HT1080 (cell line): ENCODE measurements around the gene GIT2. TPM values are rescaled to one million over a fixed set of nuclear protein-coding genes. Genes with fewer than 3 reads are reported as not detected.
"Not testable (repeated sequence)": the region's sequence is repeated elsewhere in the genome, so short reads cannot be mapped to it uniquely, and the experiment has no call there.

ENCODE experiments used
- DNase-seq: peaks from one replicate; pipeline ENCODE4 v3.0.0-alpha.2; 2015; ENCODE audit warnings: low read depth
- polyA plus RNA-seq, 2 experiments: library from polyadenylated mRNA; depleted of rRNA; stranded (reverse); fragments of >200 nt; gene quantifications; 2 replicates each; pipeline ENCODE4 v1.2.3, GENCODE V29; 2015
- total RNA-seq: library from RNA; depleted of rRNA; stranded (reverse); fragments of >200 nt; shearing (Covaris generic); gene quantifications from 2 replicates; pipeline ENCODE4 v1.2.3, GENCODE V29; 2014; rRNA removed

The GIT2 gene
- 19.7 and 25.0 TPM in 2 replicates for total RNA-seq
- 15.8 and 21.3 TPM in 2 replicates for polyA plus RNA-seq (2015; cell fraction: cytosol; rRNA removed)
- polyA plus RNA-seq (2015; cell fraction: nucleus; rRNA removed), result 47.2 and 49.7 TPM in 2 replicates

- peak; percentile 91 for DNase-seq
Measured at GRCh38 chr12:109995686-109996482, at the start of gene GIT2. GIT2 (minus strand) TSS chr12:109996368; CDS start chr12:109996224, 144 bp downstream.

- no peak for DNase-seq
Measured at GRCh38 chr12:110042264-110042663, 46.1 kb upstream of the GIT2 start.

- peak; percentile 87 for DNase-seq
Measured at GRCh38 chr12:110039085-110039807, 43.1 kb upstream of the GIT2 start.

GRCh38 chr12:110038741-110039084, 42.5 kb upstream of the GIT2 start:
- no peak for DNase-seq

- DNase-seq, result no peak
Measured at GRCh38 chr12:110037315-110037714, 41.1 kb upstream of the GIT2 start.

GRCh38 chr12:110035534-110036104, 39.5 kb upstream of the GIT2 start:
- DNase-seq, result no peak

GRCh38 chr12:110033888-110034287, 37.7 kb upstream of the GIT2 start:
- DNase-seq, result no peak

- DNase-seq, result no peak
Measured at GRCh38 chr12:110029290-110029815, 33.2 kb upstream of the GIT2 start.

- no peak for DNase-seq
Measured at GRCh38 chr12:110028323-110028722, 32.2 kb upstream of the GIT2 start.

GRCh38 chr12:110024051-110024450, 27.9 kb upstream of the GIT2 start:
- DNase-seq, result no peak

- DNase-seq, result peak; percentile 16
Measured at GRCh38 chr12:110023059-110023980, 27.2 kb upstream of the GIT2 start.

GRCh38 chr12:110020956-110021355, 24.8 kb upstream of the GIT2 start:
- DNase-seq, result no peak

- DNase-seq, result no peak
Measured at GRCh38 chr12:110015132-110015531, 19.0 kb upstream of the GIT2 start.

- no peak for DNase-seq
Measured at GRCh38 chr12:110012659-110013058, 16.5 kb upstream of the GIT2 start.

GRCh38 chr12:110012137-110012536, 16.0 kb upstream of the GIT2 start:
- no peak for DNase-seq

GRCh38 chr12:110010853-110011723, 14.9 kb upstream of the GIT2 start:
- DNase-seq, result no peak

GRCh38 chr12:110008681-110009398, 12.7 kb upstream of the GIT2 start:
- not testable (repeated sequence) for DNase-seq

- DNase-seq, result no peak
Measured at GRCh38 chr12:110007881-110008280, 11.7 kb upstream of the GIT2 start.

GRCh38 chr12:110006115-110006514, 9.9 kb upstream of the GIT2 start:
- no peak for DNase-seq
